GM13977 (cell line): ENCODE measurements around the gene MARCHF5.

Experiments used
- DNase-seq: peaks from one replicate; pipeline ENCODE4 v3.0.0; 2012; ENCODE audit warnings: low spot score
- CTCF ChIP-seq: IDR thresholded peaks from 2 replicates; pipeline ENCODE4 v1.5.1; 2012; ENCODE audit warnings: mild to moderate bottlenecking, control low read depth; ENCODE audit not compliant: insufficient read depth; ENCODE audit errors: extremely low read depth, missing control alignments
- in situ Hi-C: fragments of 300-500 bp; cut with MboI; formaldehyde crosslinking; loops from one replicate; pipeline ENCODE4 v1.12.0; 2022; ENCODE audit warnings: low sequenced_read_pairs, low pct_unique_long_range_greater_than_20kb, mixed read lengths, inconsistent platforms; ENCODE audit not compliant: unreplicated experiment

MARCHF5 gene

GRCh38 chr10:92263396-92263795 lies 27.6 kb upstream of the MARCHF5 start:
- DNase-seq: no peak
- in situ Hi-C loops: no loop called here
- TF ChIP-seq CTCF: no peak

GRCh38 chr10:92264249-92264648 lies 26.7 kb upstream of the MARCHF5 start:
- DNase-seq: no peak
- in situ Hi-C loops: no loop called here
- TF ChIP-seq CTCF: no peak

- no peak for DNase-seq
- TF ChIP-seq CTCF: no peak
- in situ Hi-C loops: no loop called here
Observed at GRCh38 chr10:92265687-92266258, 25.2 kb upstream of the MARCHF5 start.

GRCh38 chr10:92267343-92267742 lies 23.6 kb upstream of the MARCHF5 start:
- TF ChIP-seq CTCF: no peak
- DNase-seq: peak; percentile 32
- in situ Hi-C loops: no loop called here

GRCh38 chr10:92268748-92269147 lies 22.2 kb upstream of the MARCHF5 start:
- in situ Hi-C loops: no loop called here
- DNase-seq: no peak
- TF ChIP-seq CTCF: no peak

- in situ Hi-C loops: no loop called here
- no peak for TF ChIP-seq CTCF
- no peak for DNase-seq
Observed at GRCh38 chr10:92274071-92274470, 16.9 kb upstream of the MARCHF5 start.
